ENCODE measurements around the gene MYH6. TPM values are rescaled to one million over a fixed set of nuclear protein-coding genes. Genes with fewer than 3 reads are reported as not detected.

Gene MYH6
- total and polyA plus RNA-seq, 2 donors (not counting 1 experiment from before 2014, with no cell fraction given), result not detected

DNA sequence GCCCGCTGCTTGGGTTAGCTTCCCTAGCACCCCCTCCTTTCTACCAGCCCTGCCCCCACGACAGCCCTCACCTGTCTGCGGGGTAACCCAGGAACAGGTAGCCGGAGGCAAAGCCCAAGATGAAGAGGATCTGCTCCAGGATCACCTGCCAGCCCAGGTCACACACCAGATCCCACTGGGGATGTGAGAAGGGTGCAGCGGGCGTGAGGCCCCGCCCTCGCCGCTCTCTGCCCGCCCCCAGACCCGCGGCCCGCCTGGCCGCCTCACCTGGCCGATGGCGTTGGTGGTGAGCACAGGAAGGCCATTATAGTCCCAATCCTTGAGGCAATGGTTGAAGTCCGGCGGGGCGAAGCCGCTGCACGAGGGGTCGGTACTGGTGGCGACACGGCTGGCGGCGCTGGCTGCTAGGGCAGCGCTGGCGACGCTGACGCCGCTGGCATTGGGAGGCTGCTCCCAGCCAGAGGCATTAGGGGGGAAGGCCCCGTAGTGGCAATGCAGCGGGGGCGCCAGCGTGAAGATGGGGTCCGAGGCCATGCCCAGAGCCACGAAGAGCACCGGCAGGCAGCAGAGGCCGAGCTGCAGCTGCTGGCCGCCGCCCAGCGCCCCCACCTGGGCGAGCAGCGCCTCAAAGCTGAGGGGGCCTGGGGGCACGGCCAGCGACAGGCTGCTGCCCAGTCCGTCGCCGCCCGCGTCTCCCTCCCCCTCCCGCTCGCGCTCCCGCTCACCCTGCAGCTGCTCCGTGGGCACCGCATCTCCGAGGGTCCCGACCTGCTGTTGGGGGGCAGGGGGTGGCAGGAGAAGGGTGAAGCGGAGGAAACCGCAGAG lies 56.2 kb downstream of the MYH6 start:
- H3K27ac ChIP-seq (ENCODE audit: insufficient read depth, low read length), result no peak overlapping the region
- peak overlapping the region; percentile 60 for H2AFZ ChIP-seq (ENCODE audit: low read length)
- DNase-seq (ENCODE audit: low read depth in 2 of 2), result peak in 1 of 2 donors; percentile 12
- no peaks in the 10 kb centered on the region for H3K36me3 ChIP-seq (ENCODE audit: control insufficient read depth, insufficient read depth, low read length)
- no peaks in the 10 kb centered on the region for H4K20me1 ChIP-seq (ENCODE audit: control insufficient read depth, extremely low read depth, insufficient read depth, low read length)
- H3K4me1 ChIP-seq (ENCODE audit: control insufficient read depth, extremely low read depth, insufficient read depth, low read length), result no peaks in the 10 kb centered on the region
- no peaks in the 10 kb centered on the region for H3K79me2 ChIP-seq (ENCODE audit: control insufficient read depth, insufficient read depth, low read length)
- H3K9me3 ChIP-seq (ENCODE audit: control insufficient read depth, insufficient read depth, low read depth, low read length), result no peaks in the 10 kb centered on the region
- TF ChIP-seq, protein P1, sequence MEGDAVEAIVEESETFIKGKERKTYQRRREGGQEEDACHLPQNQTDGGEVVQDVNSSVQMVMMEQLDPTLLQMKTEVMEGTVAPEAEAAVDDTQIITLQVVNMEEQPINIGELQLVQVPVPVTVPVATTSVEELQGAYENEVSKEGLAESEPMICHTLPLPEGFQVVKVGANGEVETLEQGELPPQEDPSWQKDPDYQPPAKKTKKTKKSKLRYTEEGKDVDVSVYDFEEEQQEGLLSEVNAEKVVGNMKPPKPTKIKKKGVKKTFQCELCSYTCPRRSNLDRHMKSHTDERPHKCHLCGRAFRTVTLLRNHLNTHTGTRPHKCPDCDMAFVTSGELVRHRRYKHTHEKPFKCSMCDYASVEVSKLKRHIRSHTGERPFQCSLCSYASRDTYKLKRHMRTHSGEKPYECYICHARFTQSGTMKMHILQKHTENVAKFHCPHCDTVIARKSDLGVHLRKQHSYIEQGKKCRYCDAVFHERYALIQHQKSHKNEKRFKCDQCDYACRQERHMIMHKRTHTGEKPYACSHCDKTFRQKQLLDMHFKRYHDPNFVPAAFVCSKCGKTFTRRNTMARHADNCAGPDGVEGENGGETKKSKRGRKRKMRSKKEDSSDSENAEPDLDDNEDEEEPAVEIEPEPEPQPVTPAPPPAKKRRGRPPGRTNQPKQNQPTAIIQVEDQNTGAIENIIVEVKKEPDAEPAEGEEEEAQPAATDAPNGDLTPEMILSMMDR (conservative IDR thresholded peaks at IDR 0.05 in 1 of 2, IDR thresholded peaks at IDR 0.05 in 1 of 2; ENCODE audit: low read depth in 1 of 2, low read length in 2 of 2), result no peak
- TF ChIP-seq EZH2 (IDR thresholded peaks at IDR 0.05; ENCODE audit: low read length, missing control alignments), result peak; percentile 19
- peak overlapping the region; percentile 48 to 74 (median 58) for H3K4me3 ChIP-seq (replicated peaks in 1 of 4; ENCODE audit: control extremely low read depth in 1 of 4, insufficient read depth in 1 of 4, low read depth in 3 of 4, low read length in 4 of 4)
- H3K9ac ChIP-seq (ENCODE audit: insufficient read depth, low read length), result peak overlapping the region; percentile 41
- peak overlapping the region; percentile 75 for H3K4me2 ChIP-seq (ENCODE audit: extremely low read depth, insufficient read depth, low read length)
- H3K27me3 ChIP-seq (ENCODE audit: control insufficient read depth, insufficient read depth, low read length), result peaks cover 2% of the 10 kb centered on the region

DNA sequence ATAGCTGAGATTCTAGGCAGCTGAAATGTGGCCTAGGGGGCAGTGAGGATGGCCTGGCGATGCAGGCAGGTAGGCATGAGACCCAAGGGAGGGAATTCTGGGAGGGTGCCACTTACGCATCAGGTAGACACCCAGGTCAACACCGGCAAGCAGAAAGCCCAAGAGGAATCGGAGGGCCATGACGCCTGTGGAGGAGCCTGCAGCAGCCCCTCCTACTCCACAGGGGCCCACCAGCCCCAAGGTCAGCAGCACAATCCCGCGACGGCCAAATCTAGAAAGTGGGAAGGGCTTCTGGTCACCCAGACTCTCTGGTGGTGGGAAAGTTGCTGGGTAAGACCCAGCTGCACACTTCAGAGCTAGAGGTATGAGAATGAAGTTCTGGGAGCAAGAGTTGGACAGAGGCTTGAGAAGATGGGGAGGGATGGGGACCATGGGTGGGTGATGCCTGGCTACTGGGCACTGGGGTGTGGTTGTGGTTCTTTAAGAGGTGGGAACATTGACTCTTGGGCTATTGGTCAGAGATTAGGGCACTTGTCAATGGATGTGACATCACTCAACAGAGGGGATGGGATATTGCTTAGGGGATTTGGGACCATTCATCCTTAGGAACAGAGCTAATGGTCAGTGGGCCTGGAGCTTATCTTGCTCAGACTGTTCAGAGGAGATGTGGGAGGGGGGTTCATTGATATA lies 58.8 kb downstream of the MYH6 start:
- H3K27ac ChIP-seq (ENCODE audit: insufficient read depth, low read length), result no peak overlapping the region
- no peak overlapping the region for H3K4me3 ChIP-seq (replicated peaks in 1 of 4; ENCODE audit: control extremely low read depth in 1 of 4, insufficient read depth in 1 of 4, low read depth in 3 of 4, low read length in 4 of 4)
- DNase-seq (ENCODE audit: low read depth in 2 of 2), result no peak
- no peak overlapping the region for H3K4me2 ChIP-seq (ENCODE audit: extremely low read depth, insufficient read depth, low read length)
- H3K27me3 ChIP-seq (ENCODE audit: control insufficient read depth, insufficient read depth, low read length), result peaks cover 2% of the 10 kb centered on the region
- H3K36me3 ChIP-seq (ENCODE audit: control insufficient read depth, insufficient read depth, low read length), result no peaks in the 10 kb centered on the region
- H2AFZ ChIP-seq (ENCODE audit: low read length), result no peak overlapping the region
- no peaks in the 10 kb centered on the region for H3K79me2 ChIP-seq (ENCODE audit: control insufficient read depth, insufficient read depth, low read length)
- no peaks in the 10 kb centered on the region for H4K20me1 ChIP-seq (ENCODE audit: control insufficient read depth, extremely low read depth, insufficient read depth, low read length)
- H3K9ac ChIP-seq (ENCODE audit: insufficient read depth, low read length), result no peak overlapping the region
- H3K4me1 ChIP-seq (ENCODE audit: control insufficient read depth, extremely low read depth, insufficient read depth, low read length), result no peaks in the 10 kb centered on the region
- H3K9me3 ChIP-seq (ENCODE audit: control insufficient read depth, insufficient read depth, low read depth, low read length), result no peaks in the 10 kb centered on the region
- no peak for TF ChIP-seq EZH2 (IDR thresholded peaks at IDR 0.05; ENCODE audit: low read length, missing control alignments)
- TF ChIP-seq, protein P1 (conservative IDR thresholded peaks at IDR 0.05 in 1 of 2, IDR thresholded peaks at IDR 0.05 in 1 of 2; ENCODE audit: low read depth in 1 of 2, low read length in 2 of 2), result no peak

DNA sequence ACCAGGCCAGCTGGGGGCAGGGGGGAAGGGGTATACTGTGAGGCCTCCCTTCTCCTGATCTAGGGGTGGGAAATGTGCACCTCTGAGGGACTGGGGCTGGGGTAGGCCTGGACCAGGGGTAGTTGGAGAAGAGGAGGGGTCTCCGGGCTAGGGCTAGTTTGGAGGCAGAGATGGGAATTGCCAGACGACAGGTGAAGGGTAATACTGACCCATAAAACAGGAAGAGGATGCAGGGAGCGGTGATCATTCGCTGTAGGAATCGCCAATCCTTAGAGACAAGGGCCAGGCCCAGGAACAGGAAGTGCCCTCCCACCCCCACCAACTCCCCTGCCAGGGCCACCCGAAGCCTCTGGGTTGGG lies 59.8 kb downstream of the MYH6 start:
- H3K36me3 ChIP-seq (ENCODE audit: control insufficient read depth, insufficient read depth, low read length), result no peaks in the 10 kb centered on the region
- H2AFZ ChIP-seq (ENCODE audit: low read length), result no peak overlapping the region
- H3K79me2 ChIP-seq (ENCODE audit: control insufficient read depth, insufficient read depth, low read length), result no peaks in the 10 kb centered on the region
- no peak for DNase-seq (ENCODE audit: low read depth in 2 of 2)
- no peak overlapping the region for H3K4me3 ChIP-seq (replicated peaks in 1 of 4; ENCODE audit: control extremely low read depth in 1 of 4, insufficient read depth in 1 of 4, low read depth in 3 of 4, low read length in 4 of 4)
- H3K4me1 ChIP-seq (ENCODE audit: control insufficient read depth, extremely low read depth, insufficient read depth, low read length), result no peaks in the 10 kb centered on the region
- TF ChIP-seq, protein P1 (conservative IDR thresholded peaks at IDR 0.05 in 1 of 2, IDR thresholded peaks at IDR 0.05 in 1 of 2; ENCODE audit: low read depth in 1 of 2, low read length in 2 of 2), result no peak
- no peak for TF ChIP-seq EZH2 (IDR thresholded peaks at IDR 0.05; ENCODE audit: low read length, missing control alignments)
- no peaks in the 10 kb centered on the region for H4K20me1 ChIP-seq (ENCODE audit: control insufficient read depth, extremely low read depth, insufficient read depth, low read length)
- no peak overlapping the region for H3K4me2 ChIP-seq (ENCODE audit: extremely low read depth, insufficient read depth, low read length)
- H3K27me3 ChIP-seq (ENCODE audit: control insufficient read depth, insufficient read depth, low read length), result peaks cover 2% of the 10 kb centered on the region
- H3K9ac ChIP-seq (ENCODE audit: insufficient read depth, low read length), result no peak overlapping the region
- no peaks in the 10 kb centered on the region for H3K9me3 ChIP-seq (ENCODE audit: control insufficient read depth, insufficient read depth, low read depth, low read length)
- no peak overlapping the region for H3K27ac ChIP-seq (ENCODE audit: insufficient read depth, low read length)
